Ureter (tissue), 1 donor: ENCODE measurements around the gene HDAC1. TPM values are rescaled to one million over a fixed set of nuclear protein-coding genes. Genes with fewer than 3 reads are reported as not detected.

Source experiments
- DNase-seq: peaks from one replicate; pipeline ENCODE4 v3.0.0-alpha.2; 2020; ENCODE audit warnings: low spot score
- total RNA-seq: library from RNA; stranded (reverse); gene quantifications from one replicate; pipeline ENCODE4 v1.2.4, GENCODE V29; 2023
- donor health status: DM: yes; HTN: yes; CAD: no.

The HDAC1 gene
- total RNA-seq, 1 donor from 2014 or later = 113 TPM

DNA sequence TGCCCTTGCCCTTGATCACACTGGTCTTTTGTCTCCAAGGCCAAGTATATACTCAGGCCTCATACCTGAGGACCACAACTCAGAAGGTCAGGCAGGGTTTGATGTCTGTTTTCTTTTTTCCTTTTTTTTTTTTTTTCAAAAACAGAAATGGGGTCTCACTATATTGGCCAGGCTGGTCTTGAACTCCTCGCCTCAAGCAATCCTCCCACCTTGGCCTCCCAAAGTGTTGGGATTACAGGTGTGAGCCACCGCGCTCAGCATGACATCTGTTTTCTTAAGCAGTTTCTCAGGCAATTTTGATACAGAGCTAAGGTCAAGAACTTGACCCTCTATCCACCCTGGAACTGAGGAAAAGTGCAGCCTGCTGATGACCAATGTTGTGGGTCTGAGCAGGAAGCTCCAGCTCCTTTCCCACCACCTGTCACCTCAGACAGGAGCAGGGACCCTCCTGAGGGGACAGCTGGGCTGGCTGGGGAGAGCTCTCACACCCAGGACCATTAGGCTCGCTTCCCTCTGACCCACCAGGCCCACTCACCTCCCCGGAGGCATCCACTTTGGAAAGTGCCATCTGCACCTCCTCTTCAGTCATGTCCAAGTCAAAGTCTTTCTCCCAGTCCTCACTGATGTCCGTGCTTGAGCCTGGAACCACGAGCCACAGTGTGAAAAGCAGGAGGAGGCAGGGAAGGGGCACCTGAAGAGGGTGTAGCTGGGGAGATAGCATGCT is 76.2 kb downstream of the HDAC1 start:
- DNase-seq = no peak

GRCh38 chr1:32372149-32372756 is 80.4 kb downstream of the HDAC1 start:
- no peak for DNase-seq

GRCh38 chr1:32373996-32374592 is 82.2 kb downstream of the HDAC1 start:
- DNase-seq = no peak

DNA sequence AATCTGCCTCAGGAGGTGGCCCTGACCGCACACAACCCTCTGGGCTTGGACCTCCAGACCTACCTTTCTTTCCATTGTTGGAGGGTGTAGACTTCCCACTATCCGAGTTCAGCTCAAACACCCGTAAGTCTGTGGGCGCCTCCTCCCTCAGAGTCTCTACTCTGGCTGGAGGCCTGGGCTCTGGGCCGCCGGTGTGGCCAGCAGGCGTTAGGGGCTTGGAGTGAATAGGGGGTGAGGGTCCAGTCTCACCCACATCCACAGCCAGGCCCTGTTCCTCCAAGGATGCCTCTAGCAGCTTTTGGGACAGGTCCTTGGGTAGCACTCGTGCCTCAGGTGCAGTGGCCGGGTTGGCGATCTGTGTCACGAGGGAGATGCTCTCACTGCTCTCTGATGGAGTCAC is 84.3 kb downstream of the HDAC1 start:
- DNase-seq = no peak

- DNase-seq = no peak
Observed at GRCh38 chr1:32377541-32378220, 85.8 kb downstream of the HDAC1 start.

DNA sequence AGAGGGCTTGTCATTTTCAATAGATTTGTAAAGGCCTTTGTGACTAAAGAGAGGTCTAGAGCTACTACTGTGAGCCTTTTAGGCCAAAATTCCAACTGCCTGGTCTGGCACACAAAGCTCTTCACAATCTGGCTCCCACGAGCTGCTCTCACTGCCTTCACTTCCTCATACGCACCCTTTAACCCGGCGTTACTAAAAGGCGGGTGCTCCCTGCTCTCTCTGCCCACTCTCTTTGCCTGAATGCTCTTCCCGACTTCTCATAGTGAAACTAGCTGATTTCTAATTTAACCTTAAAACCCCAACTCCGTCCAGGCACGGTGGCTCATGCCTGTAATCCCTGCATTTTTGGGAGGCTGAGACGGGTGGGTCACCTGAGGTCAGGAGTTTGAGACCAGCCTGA is 88.2 kb downstream of the HDAC1 start:
- no peak for DNase-seq

Other genes starting within 250 kb of the HDAC1 start
- gene TMEM39B, start 219.1 kb upstream of the HDAC1 start, total RNA-seq = 21.9 TPM
- 63.5 TPM for gene KPNA6, start 184.0 kb upstream of the HDAC1 start, total RNA-seq
- 59.6 TPM for gene TXLNA, start 112.4 kb upstream of the HDAC1 start, total RNA-seq
- gene CCDC28B, start 91.5 kb upstream of the HDAC1 start, total RNA-seq = 2.1 TPM
- 2.5 TPM for gene IQCC, start 86.4 kb upstream of the HDAC1 start, total RNA-seq
- not detected for gene DCDC2B, start 83.0 kb upstream of the HDAC1 start, total RNA-seq
- 45.9 TPM for gene TMEM234, start 69.7 kb upstream of the HDAC1 start, total RNA-seq
- 171 TPM for gene EIF3I, start 69.7 kb upstream of the HDAC1 start, total RNA-seq
- gene FAM167B, start 44.9 kb upstream of the HDAC1 start, total RNA-seq = 8.3 TPM
- 3.8 TPM for gene LCK, start 40.8 kb upstream of the HDAC1 start, total RNA-seq
- gene MARCKSL1, start 44.1 kb downstream of the HDAC1 start, total RNA-seq = 117 TPM
- 5.5 TPM for gene FAM229A, start 70.4 kb downstream of the HDAC1 start, total RNA-seq
- gene TSSK3, start 70.5 kb downstream of the HDAC1 start, total RNA-seq = 4.2 TPM
- gene BSDC1, start 102.4 kb downstream of the HDAC1 start, total RNA-seq = 59.6 TPM
- 0.57 TPM for gene ZBTB8B, start 173.0 kb downstream of the HDAC1 start, total RNA-seq
- 10.5 TPM for gene ZBTB8A, start 247.3 kb downstream of the HDAC1 start, total RNA-seq